ENCODE data around the gene SARDH. TPM values are rescaled to one million over a fixed set of nuclear protein-coding genes. Genes with fewer than 3 reads are reported as not detected.

The SARDH gene
- total RNA-seq, 1 experiment from 2014 or later = 5.3 TPM

GRCh38 chr9:133654736-133655657, 83.2 kb downstream of the SARDH start:
- H2BK5ac ChIP-seq (ENCODE audit: insufficient read length, low read length) = no peak overlapping the region
- Mint-ChIP-seq H3K27me3 (ENCODE audit: low read depth) (peaks cover 78% of the 10 kb centered on the region), H3K4me3 (no peak overlapping the region), H3K9me3 (no peaks in the 10 kb centered on the region), H3K27ac (no peak overlapping the region), H3K36me3 (ENCODE audit: insufficient read depth in 1 of 3, low read depth in 3 of 3) (no peaks in the 10 kb centered on the region; a peak in 1 of 7 replicates), H3K4me1 (peaks cover 15 to 46% of the 10 kb centered on the region in 2 experiments)
- no peaks in the 10 kb centered on the region for H3K27me3 ChIP-seq (ENCODE audit: insufficient read depth, low read length)
- no CpG with 5 or more reads among the region's 38 CpGs for WGBS (ENCODE audit: extremely low coverage, insufficient read length, low lambda C conversion rate)
- H3K14ac ChIP-seq (ENCODE audit: insufficient read depth, low read length) = no peak overlapping the region; the same call in 1 of the 2 replicates
- TF ChIP-seq, protein P1, sequence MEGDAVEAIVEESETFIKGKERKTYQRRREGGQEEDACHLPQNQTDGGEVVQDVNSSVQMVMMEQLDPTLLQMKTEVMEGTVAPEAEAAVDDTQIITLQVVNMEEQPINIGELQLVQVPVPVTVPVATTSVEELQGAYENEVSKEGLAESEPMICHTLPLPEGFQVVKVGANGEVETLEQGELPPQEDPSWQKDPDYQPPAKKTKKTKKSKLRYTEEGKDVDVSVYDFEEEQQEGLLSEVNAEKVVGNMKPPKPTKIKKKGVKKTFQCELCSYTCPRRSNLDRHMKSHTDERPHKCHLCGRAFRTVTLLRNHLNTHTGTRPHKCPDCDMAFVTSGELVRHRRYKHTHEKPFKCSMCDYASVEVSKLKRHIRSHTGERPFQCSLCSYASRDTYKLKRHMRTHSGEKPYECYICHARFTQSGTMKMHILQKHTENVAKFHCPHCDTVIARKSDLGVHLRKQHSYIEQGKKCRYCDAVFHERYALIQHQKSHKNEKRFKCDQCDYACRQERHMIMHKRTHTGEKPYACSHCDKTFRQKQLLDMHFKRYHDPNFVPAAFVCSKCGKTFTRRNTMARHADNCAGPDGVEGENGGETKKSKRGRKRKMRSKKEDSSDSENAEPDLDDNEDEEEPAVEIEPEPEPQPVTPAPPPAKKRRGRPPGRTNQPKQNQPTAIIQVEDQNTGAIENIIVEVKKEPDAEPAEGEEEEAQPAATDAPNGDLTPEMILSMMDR (conservative IDR thresholded peaks at IDR 0.05) = no peak
- H2AK5ac ChIP-seq (ENCODE audit: insufficient read length, low read length) = no peak overlapping the region
- no peak overlapping the region for H2BK20ac ChIP-seq (ENCODE audit: low read depth, low read length, poor library complexity, severe bottlenecking)
- no peaks in the 10 kb centered on the region for H3K79me1 ChIP-seq (ENCODE audit: insufficient read depth, low read depth, low read length, poor library complexity, severe bottlenecking)
- no peak overlapping the region for H4K91ac ChIP-seq (ENCODE audit: insufficient read length, low read depth, low read length)
- H2BK120ac ChIP-seq (ENCODE audit: low read depth, low read length, poor library complexity, severe bottlenecking) = no peak overlapping the region
- H3K9ac ChIP-seq (ENCODE audit: extremely low read depth, insufficient read length, low read length) = no peak overlapping the region
- H2BK15ac ChIP-seq (ENCODE audit: low read depth, low read length) = no peak overlapping the region
- no peaks in the 10 kb centered on the region for H4K20me1 ChIP-seq (ENCODE audit: control insufficient read depth, insufficient read depth, insufficient read length)
- no peak overlapping the region for H3K23ac ChIP-seq (ENCODE audit: insufficient read length, low read depth, low read length)
- H3K4me2 ChIP-seq (ENCODE audit: insufficient read depth, insufficient read length, low read length) = no peak overlapping the region
- no peak overlapping the region for H3K27ac ChIP-seq (ENCODE audit: insufficient read length, low read depth, low read length)
- no peaks in the 10 kb centered on the region for H3K9me3 ChIP-seq (ENCODE audit: control insufficient read depth, low read depth, low read length)
- H3T11ph ChIP-seq (ENCODE audit: low read length) = no peak overlapping the region
- no peak overlapping the region for H3K4ac ChIP-seq (ENCODE audit: low read depth, low read length)
- H4K8ac ChIP-seq (replicated peaks; ENCODE audit: insufficient read length, low read depth, low read length) = no peak overlapping the region
- H3K79me2 ChIP-seq (ENCODE audit: insufficient read depth, low read length) = no peaks in the 10 kb centered on the region
- no peaks in the 10 kb centered on the region for H3K23me2 ChIP-seq (ENCODE audit: insufficient read length, low read depth, low read length, poor library complexity, severe bottlenecking)
- no peak overlapping the region for H4K5ac ChIP-seq (ENCODE audit: insufficient read length, low read depth, low read length)
- H2AFZ ChIP-seq (ENCODE audit: low read length) = no peak overlapping the region
- no peak overlapping the region for H3K56ac ChIP-seq (ENCODE audit: insufficient read length, low read depth, low read length)
- H3K4me1 ChIP-seq (ENCODE audit: insufficient read depth, low read length) = no peaks in the 10 kb centered on the region; the same call in 1 of the 2 replicates
- no peak overlapping the region for H2BK12ac ChIP-seq (ENCODE audit: insufficient read length, low read depth, low read length)
- no peak for DNase-seq
- no peak overlapping the region for H3K18ac ChIP-seq (ENCODE audit: insufficient read length, low read depth, low read length)

All from H9 (cell line).